Fibroblast of lung (primary cell): ENCODE data around the gene PGLYRP1.

ENCODE experiments used
- EZH2 ChIP-seq: IDR thresholded peaks from 2 replicates; pipeline ENCODE4 v1.5.1; 2012; ENCODE audit warnings: low read length, control low read depth, mild to moderate bottlenecking; ENCODE audit errors: missing control alignments
- TF ChIP-seq, protein P1 (sequence below), 2 donors: IDR thresholded peaks in 1 of 2; conservative IDR thresholded peaks in 1 of 2; 1 replicate in 1 of 2; 2 replicates in 1 of 2; pipeline ENCODE4 v1.5.1; 2011 to 2012; ENCODE audit warnings: low read length in 2 of 2, control low read depth in 1 of 2, inconsistent platforms in 1 of 2, low read depth in 1 of 2, mild to moderate bottlenecking in 1 of 2

DNA sequence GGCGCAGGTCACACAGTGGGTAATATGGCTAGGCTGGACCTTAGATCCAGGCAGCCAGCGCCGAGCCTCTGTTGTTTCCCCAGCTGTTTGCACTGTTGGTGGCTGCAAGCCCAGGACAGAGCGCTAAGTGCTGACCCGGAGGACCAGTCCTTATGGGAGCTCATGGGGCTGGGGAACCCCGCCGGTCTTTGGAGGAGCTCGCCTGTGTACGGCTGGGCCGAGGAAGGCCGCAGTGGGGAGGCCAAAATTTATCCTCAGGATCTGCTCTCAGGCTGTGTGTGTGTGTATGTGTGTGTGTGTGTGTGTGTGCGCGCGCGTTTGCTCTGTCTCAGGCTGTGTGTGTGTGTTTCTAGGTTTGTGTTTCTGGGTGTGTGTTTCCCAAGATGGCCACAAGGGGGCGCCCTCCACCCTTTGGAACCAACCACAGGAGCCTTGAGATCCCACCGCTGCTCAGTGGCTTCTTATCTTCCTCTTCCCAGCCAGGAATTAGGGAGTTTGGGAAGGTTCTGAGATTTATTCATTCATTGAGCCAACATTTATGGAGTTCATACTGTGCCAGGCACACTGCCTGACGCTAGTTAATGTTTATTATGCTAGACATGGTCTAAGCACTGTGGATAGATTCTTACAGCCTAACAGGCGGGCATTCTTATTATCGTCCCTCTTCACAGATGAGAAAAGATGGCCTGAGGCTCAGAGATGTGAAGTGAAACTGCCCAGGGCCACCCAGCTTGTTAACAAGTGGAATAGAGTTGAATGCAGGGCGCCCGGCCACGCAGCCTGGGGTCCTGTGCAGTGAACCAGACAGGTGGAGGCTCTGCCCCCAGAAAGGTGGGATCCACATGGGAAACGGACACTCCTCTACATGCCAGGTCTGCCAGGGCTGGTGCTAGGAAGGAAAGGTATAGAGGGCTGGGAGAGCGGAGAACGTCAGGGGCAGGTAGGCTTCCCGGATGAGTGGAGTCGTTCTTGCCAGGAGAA is 13.0 kb downstream of the PGLYRP1 start:
- TF ChIP-seq, protein P1, sequence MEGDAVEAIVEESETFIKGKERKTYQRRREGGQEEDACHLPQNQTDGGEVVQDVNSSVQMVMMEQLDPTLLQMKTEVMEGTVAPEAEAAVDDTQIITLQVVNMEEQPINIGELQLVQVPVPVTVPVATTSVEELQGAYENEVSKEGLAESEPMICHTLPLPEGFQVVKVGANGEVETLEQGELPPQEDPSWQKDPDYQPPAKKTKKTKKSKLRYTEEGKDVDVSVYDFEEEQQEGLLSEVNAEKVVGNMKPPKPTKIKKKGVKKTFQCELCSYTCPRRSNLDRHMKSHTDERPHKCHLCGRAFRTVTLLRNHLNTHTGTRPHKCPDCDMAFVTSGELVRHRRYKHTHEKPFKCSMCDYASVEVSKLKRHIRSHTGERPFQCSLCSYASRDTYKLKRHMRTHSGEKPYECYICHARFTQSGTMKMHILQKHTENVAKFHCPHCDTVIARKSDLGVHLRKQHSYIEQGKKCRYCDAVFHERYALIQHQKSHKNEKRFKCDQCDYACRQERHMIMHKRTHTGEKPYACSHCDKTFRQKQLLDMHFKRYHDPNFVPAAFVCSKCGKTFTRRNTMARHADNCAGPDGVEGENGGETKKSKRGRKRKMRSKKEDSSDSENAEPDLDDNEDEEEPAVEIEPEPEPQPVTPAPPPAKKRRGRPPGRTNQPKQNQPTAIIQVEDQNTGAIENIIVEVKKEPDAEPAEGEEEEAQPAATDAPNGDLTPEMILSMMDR (conservative IDR thresholded peaks at IDR 0.05 in 1 of 2, IDR thresholded peaks at IDR 0.05 in 1 of 2; ENCODE audit: low read depth in 1 of 2, low read length in 2 of 2) = peak; percentile 76 to 88
- no peak for TF ChIP-seq EZH2
